GM18511 (cell line): ENCODE measurements around the gene FGF18.
"Not testable (repeated sequence)": the region's sequence is repeated elsewhere in the genome, so short reads cannot be mapped to it uniquely, and the experiment has no call there.

Experiments used
- ATAC-seq: cut with Tn5 transposase; IDR thresholded peaks from one replicate; pipeline ENCODE4 v1.9.1; 2021; ENCODE audit warnings: mild to moderate bottlenecking, moderate library complexity; ENCODE audit not compliant: unreplicated experiment

The FGF18 gene

DNA sequence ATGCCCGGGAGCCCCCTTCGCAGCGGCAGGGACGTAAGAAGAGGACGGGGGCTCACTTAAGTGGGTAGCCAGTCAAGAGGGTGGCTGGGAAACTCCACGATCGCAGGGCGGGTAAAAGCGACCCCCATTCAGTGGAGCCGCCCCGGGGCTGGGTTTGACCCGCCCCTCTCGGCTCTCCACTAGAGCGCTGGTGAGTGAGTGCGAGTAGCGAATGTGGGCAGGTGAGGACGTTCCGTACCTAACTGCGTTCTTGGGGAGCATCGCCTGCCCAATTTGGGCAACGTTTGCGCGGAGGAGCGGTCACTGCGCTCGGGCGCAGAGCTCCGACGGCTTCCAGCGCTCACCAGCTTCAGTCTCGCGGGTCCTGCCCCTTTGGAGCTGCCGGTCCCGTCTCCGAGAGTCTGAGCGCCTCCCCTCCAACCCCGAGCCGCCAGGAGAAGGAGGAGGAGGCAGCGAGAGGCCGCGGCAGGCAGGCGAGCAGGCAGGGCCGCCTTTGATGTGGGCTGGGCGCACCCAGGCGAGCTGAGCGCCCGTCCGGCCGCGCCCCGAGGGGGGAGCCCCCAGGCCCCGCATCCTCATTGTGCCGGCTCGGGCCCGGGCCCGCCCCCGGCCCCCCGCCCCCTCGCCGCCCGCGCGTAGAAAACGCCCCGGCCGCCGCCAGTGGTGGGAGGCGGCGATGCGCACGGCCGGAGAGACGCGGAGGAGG is at the start of gene FGF18:
Gene FGF18, plus strand, starts transcription at position 666 of the 706 bp plus-strand sequence. CDS start 553 bp downstream, outside the sequence.
- ATAC-seq: peak; percentile 51

GRCh38 chr5:171369898-171370297 is 49.5 kb upstream of the FGF18 start:
- ATAC-seq: no peak

- not testable (repeated sequence) for ATAC-seq
These were observed 48.6 kb upstream of the FGF18 start for GRCh38 chr5:171370881-171371280.

DNA sequence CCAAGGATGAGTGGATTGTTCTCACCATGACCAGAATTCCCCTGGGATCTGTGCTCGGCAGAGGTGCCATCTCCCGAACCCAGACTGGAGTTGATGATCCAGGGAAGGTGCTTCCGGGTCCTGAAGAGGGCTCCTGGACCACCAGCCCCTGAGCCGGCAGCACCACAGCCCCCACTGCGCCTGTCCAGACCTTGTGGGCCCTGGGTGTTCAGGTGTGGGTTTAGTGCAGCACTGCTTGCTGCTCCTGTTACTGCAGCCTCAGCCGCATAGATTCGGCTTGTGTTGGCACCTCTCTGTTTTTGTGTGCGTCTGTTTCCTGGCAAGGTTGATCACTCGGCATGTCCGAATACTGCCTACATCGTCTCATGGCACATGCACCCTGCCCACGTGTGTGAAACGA is 48.1 kb upstream of the FGF18 start:
- no peak for ATAC-seq

DNA sequence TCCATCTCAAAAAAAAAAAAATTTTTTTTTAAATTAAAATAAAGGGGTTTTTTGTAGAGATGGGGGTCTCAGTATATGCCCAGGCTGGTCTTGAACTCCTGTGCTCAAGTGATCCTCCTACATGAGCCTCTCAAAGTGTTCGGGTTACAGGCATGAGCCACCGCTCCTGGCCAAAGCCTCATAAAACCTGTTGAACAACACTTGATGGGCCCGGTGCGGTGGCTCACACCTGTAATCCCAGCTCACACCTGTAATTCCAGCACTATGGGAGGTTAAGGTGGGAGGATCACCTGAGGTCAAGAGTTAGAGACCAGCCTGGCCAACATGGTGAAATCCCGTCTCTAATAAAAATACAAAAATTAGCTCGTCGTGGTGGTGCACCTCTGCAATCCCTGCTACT is 39.5 kb upstream of the FGF18 start:
- no peak for ATAC-seq

GRCh38 chr5:171384416-171384815 is 35.0 kb upstream of the FGF18 start:
- ATAC-seq: not testable (repeated sequence)

DNA sequence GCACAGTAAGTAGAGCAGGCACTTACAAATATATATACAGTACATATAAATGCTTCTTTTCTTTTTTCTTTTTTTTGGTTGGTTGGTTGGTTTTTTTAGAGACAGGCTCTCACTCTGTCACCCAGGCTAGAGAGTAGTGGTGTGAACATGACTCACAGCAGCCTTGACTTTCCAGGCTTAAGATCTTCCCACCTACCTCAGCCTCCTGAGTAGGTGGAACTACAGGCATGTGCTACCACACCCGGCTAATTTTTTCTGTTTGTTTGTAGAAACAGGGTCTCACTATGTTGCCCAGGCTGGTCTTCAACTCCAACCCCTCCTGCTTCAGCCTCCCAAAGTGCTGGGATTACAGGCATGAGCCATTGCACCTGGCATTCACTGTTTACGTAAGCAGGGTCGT is 34.4 kb upstream of the FGF18 start:
- not testable (repeated sequence) for ATAC-seq

- no peak for ATAC-seq
These were observed 33.3 kb upstream of the FGF18 start for GRCh38 chr5:171386006-171386671.

- peak; percentile 1 for ATAC-seq
These were observed 32.5 kb upstream of the FGF18 start for GRCh38 chr5:171386861-171387344.

- peak; percentile 81 for ATAC-seq
These were observed 32.0 kb upstream of the FGF18 start, which contains the start of gene NPM1 for GRCh38 chr5:171387345-171387969. NPM1 (plus strand) TSS chr5:171387849; CDS start chr5:171387949, 100 bp downstream.

DNA sequence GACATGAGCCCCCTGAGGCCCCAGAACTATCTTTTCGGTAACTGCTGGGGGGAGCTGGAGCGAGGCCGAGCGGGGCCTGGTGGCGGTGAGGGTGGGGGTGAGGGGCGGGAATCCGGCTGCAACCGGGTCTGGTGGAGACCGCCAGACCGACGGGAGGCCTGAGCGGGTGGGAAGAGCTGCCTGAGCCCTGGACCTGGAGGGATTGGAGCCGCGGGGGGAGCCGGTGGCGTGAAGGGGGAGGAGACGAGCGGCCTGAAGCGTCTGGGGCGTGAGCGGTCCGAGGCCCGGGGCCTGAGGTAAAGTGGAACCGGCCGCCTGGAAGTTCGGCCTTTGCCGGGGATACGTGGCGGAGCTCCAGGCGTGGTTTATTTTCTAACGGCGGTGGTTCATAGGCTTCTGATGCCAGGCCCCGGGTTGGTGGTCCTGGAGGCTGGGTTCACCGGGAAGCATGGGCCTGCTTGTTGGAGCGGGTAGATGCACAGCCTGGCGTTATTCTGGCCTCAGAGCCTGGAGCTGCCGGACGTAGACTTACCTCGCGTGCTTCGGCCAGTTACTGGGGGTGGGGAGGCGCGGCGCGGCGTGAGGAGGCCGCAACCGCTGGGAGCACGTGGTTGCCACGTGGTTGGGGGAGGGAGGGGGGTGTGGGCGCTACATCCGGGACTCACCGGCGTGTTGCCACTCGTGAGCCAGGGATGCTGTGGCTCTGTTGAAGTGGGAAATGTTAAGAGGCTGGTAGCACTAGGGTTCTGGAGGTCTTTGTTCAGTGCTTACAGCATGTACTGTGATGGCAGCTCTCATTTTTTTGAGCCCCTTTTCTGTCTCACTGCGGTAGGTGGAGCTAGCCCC is 31.3 kb upstream of the FGF18 start:
- peak; percentile 52 for ATAC-seq

DNA sequence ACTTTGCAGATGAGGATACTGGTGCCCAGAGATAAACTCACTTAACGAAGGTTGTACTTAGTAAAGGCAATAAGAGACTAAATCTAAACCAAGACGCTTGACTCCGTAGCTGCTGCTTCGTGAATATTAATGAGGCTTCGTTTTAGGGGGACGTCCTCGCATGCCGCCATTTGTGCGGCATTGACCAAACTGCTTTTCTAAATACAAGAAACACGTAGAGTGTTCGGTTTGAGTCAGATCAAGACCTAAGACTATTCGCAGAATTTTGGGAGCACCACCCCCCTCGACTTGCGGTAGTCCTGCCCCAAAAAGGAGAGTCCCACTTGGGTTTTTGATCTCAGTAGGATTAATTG is 30.7 kb upstream of the FGF18 start:
- ATAC-seq: no peak

GRCh38 chr5:171390883-171391677 is 28.4 kb upstream of the FGF18 start:
- no peak for ATAC-seq

DNA sequence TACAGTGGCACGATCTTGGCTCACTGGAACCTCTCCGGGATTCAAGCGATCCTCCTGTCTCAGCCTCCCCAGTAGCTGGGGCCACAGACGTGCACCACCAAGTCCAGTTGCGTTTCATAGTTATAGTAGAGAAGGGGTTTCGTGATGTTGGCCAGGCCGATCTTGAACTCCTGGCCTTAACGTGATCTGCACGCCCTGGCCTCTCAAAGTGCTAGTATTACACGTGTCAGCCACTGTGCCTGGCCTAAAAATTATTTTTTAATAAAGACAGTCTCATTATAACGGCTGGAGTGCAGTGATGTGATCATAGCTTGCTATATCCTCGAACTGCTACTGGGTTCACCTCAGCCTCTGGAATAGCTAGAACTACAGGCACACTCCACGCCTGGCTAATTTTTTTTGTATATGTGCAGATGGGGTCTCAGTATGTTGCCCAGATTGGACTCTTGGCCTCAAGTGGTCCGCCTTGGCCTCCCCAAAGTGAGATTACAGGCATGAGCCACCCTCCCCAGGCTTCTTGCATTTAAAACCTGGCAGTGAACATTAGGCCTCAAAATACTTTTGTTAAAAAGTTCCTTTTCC is 27.4 kb upstream of the FGF18 start:
- no peak for ATAC-seq

DNA sequence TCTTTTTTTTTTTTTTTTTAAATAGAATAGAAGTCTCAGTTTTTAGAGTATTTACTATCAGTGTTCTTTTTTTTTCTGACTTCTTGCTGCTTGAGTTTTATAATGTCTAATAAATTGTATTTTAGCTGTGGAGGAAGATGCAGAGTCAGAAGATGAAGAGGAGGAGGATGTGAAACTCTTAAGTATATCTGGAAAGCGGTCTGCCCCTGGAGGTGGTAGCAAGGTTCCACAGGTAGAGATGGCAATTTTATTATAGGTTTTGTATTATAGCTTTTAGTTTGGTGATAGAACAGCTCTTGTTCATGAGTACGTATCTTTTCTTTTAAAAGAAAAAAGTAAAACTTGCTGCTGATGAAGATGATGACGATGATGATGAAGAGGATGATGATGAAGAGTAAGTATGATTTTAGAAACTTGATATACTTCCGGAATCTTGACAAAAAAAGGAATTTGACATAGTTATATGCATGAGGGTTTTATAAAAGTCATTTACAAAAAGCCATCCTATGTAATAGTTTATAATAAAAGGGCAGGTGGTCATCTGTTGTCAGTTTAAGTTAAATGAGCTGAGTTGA is 26.8 kb upstream of the FGF18 start:
- ATAC-seq: no peak

DNA sequence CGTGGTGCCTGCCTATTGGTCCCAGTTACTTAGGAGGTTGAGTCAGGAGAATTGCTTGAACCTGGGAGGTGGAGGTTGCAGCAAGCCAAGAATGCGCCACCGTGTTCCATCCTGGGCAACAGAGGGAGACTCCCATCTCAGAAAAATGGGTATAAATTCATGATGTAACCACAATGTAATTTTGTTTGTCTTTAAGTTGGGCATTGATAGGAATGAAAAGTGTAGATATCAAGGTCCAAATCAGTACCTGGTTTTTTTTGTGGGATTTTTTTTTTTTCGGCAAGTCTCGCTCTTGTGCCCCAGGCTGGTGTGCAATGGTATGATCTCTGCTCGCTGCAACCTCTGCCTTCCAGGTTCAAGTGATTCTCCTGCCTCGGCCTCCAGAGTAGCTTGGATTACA is 24.4 kb upstream of the FGF18 start:
- ATAC-seq: no peak

DNA sequence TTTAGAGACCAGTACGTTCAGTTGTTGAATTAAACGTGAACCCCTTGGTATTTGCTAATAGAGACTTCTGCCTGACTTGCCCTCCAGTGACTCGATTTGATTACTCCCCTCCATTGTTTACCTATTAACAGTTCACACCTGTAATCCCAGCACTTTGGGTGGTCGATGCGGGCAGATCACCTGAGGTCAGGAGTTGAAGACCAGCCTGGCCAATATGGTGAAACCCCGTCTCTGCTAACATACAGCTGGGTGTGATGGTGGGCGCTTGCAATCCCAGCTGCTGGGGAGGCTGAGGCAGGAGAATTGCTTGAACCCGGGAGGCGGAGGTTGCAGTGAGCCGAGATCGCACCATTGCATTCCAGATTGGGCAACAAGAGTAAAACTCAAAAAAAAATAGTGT is 22.9 kb upstream of the FGF18 start:
- not testable (repeated sequence) for ATAC-seq

DNA sequence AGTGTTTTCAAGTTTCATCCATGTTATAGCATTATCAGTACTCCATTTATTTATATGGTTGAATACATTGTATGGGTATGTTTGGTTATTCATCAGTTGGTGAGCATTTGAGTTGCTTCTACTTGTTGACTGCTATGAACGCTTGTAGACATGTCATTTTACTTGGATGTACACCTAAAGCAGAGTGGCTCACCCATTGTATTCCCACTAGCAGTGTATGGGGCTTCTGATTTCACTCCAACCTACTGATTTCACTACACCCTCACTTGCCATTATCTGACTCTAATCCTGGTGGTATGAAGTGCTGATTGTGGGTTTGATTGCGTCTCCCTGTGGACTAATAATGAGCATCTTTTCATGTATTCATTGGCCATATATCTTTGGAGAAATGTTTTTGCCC is 22.3 kb upstream of the FGF18 start:
- no peak for ATAC-seq

DNA sequence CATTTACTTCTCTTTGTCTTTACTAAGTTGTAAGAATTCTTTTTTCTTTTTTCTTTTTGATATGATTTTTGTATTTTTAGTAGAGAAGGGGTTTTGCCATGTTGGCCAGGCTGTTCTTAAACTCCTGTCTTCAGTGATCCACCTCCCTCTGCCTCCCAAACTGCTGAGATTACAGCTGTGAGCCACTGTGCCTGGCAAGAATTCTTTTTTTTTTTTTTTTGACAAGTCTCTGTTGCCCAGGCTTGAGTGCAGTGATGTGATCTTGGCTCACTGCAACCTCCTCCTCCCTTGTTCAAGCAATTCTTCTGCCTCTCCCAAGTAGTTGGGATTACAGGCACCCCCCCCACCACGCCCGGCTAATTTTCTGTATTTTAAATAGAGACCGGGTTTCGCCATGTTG is 21.8 kb upstream of the FGF18 start:
- no peak for ATAC-seq
